ENCODE measurements around the gene PLD1.
"Not testable (repeated sequence)": the region's sequence is repeated elsewhere in the genome, so short reads cannot be mapped to it uniquely, and the experiment has no call there.

The PLD1 gene

DNA sequence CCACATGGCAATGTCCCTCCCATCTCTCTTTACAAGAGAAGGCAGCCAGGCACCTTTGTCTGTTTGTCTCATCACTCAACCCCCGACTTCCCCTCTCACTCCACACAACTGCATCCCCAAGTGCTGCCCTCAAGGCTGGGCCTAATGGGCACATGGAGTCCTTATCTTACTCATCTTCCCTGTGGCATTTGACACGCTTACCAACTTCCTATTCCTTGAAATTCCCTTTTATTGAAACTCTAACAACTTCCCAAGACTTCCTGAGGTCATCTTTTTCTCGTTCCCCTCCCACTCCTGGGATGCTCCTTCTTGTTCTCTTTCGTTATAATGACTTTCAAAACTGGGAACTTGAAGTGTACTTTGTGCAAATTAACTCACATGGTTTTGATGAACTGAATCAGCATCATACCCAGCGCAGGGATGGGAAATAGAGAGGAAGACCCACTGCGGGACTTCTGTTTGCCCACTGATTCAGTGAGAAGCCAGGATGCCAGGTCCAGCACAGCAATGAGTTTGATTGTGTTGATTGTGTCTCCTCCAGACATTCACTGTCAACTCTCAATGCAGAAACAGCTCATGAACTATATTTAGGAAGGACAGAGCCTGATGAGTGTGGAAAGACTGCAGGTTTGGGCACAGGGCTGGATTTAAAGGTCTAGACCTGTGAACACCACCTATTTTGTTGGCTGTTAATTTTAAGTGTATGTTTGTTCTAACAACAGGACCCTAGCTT is 245.4 kb downstream of the PLD1 start:
- DNase-seq (ENCODE audit: low read depth, low spot score) = no peak

GRCh38 chr3:171563298-171563697 is 247.0 kb downstream of the PLD1 start:
- no peak for DNase-seq (ENCODE audit: low read depth, low spot score)

DNA sequence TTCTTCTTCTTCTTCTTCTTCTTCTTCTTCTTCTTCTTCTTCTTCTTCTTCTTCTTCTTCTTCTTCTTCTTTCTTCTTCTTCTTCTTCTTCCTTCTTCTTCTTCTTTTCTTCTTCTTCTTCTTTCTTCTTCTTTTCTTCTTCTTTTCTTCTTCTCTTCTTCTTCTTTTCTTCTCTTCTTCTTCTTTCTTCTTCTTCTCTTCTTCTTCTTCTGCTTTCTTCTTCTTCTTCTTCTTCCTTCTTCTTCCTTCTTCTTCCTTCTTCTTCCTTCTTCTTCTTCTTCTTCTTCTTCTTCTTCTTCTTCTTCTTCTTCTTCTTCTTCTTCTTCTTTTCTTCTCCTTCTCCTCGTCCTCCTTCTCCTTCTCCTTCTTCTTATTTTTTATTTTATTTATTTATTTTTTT is 247.8 kb downstream of the PLD1 start:
- not testable (repeated sequence) for DNase-seq (ENCODE audit: low read depth, low spot score)

GRCh38 chr3:171561596-171562323 is 248.5 kb downstream of the PLD1 start:
- no peak for DNase-seq (ENCODE audit: low read depth, low spot score)

DNA sequence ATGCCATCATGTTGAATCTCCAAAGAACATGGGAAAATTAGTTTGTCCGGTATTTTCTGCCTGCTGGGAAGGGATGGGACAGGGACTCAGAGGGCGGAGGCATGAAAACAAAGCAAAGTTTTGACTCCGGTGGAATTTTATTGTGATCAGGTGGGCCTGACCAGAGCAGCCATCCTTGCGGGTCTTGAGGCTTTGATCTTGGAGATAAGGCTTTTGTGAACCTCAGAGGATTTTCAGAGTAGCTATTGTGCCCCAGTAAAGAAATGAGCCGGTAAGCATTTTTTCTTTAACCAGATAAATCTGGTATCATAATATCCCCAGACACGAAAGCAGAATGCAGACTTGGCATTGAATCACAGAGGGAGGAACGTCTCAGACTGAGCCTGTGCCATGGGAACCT is 250.7 kb downstream of the PLD1 start:
- DNase-seq (ENCODE audit: low read depth, low spot score) = no peak

GRCh38 chr3:171558188-171558696 is 252.0 kb downstream of the PLD1 start:
- DNase-seq (ENCODE audit: low read depth, low spot score) = no peak

GRCh38 chr3:171557173-171557572 is 253.1 kb downstream of the PLD1 start:
- DNase-seq (ENCODE audit: low read depth, low spot score) = no peak

- DNase-seq (ENCODE audit: low read depth, low spot score) = no peak
Measured at GRCh38 chr3:171556574-171557145, 253.6 kb downstream of the PLD1 start.

- DNase-seq (ENCODE audit: low read depth, low spot score) = no peak
Measured at GRCh38 chr3:171556148-171556547, 254.1 kb downstream of the PLD1 start.

- no peak for DNase-seq (ENCODE audit: low read depth, low spot score)
Measured at GRCh38 chr3:171553086-171553485, 257.2 kb downstream of the PLD1 start.

- no peak for DNase-seq (ENCODE audit: low read depth, low spot score)
Measured at GRCh38 chr3:171552531-171552930, 257.8 kb downstream of the PLD1 start.

- DNase-seq (ENCODE audit: low read depth, low spot score) = no peak
Measured at GRCh38 chr3:171551296-171551695, 259.0 kb downstream of the PLD1 start.

All from brain pericyte (primary cell).